Measurements from ENCODE around the gene PDIA5. TPM values are rescaled to one million over a fixed set of nuclear protein-coding genes. Genes with fewer than 3 reads are reported as not detected.

The PDIA5 gene
- total RNA-seq, 1 experiment from 2014 or later: 24.3 TPM

- no peak for DNase-seq
- Histone ChIP-seq H3K9me3 (no peaks in the 10 kb centered on the region), H3K4me3 (no peak overlapping the region), H3K27me3 (no peaks in the 10 kb centered on the region), H3K36me3 (no peaks in the 10 kb centered on the region)
These were observed 119.9 kb downstream of the PDIA5 start for GRCh38 chr3:123186695-123187094.

GRCh38 chr3:123188058-123188457 lies 121.2 kb downstream of the PDIA5 start:
- Histone ChIP-seq H3K9me3 (no peaks in the 10 kb centered on the region), H3K36me3 (no peaks in the 10 kb centered on the region), H3K4me3 (no peak overlapping the region), H3K27me3 (no peaks in the 10 kb centered on the region)
- DNase-seq: no peak

- Histone ChIP-seq H3K36me3 (no peaks in the 10 kb centered on the region), H3K9me3 (peaks cover 4% of the 10 kb centered on the region; the same call in 1 of the 2 replicates), H3K27me3 (no peaks in the 10 kb centered on the region), H3K4me3 (no peak overlapping the region)
- DNase-seq: no peak
These were observed 126.8 kb downstream of the PDIA5 start for GRCh38 chr3:123193448-123194101.

- DNase-seq: no peak
These were observed 127.7 kb downstream of the PDIA5 start for GRCh38 chr3:123194552-123194951.

GRCh38 chr3:123198372-123198771 lies 131.5 kb downstream of the PDIA5 start:
- peaks cover 8% of the 10 kb centered on the region for H3K9me3 ChIP-seq
- DNase-seq: no peak
- H3K27me3 ChIP-seq: no peaks in the 10 kb centered on the region
- no peak overlapping the region for H3K4me3 ChIP-seq
- peaks cover 3% of the 10 kb centered on the region; the same call in 1 of the 2 replicates for H3K36me3 ChIP-seq

More at GRCh38 chr3:123194552-123194951, 127.7 kb downstream of the PDIA5 start:
- Histone ChIP-seq H3K4me3 (no peak overlapping the region), H3K9me3 (peaks cover 8% of the 10 kb centered on the region), H3K27me3 (no peaks in the 10 kb centered on the region), H3K36me3 (no peaks in the 10 kb centered on the region)

- DNase-seq: no peak
- Histone ChIP-seq H3K27me3 (no peaks in the 10 kb centered on the region), H3K4me3 (peak overlapping the region; percentile 98), H3K9me3 (peaks cover 8% of the 10 kb centered on the region), H3K36me3 (peaks cover 3% of the 10 kb centered on the region; the same call in 1 of the 2 replicates)
These were observed 134.4 kb downstream of the PDIA5 start for GRCh38 chr3:123201223-123201556.

- peak; percentile 95 for DNase-seq
- Histone ChIP-seq H3K36me3 (peaks cover 3% of the 10 kb centered on the region; the same call in 1 of the 2 replicates), H3K4me3 (peak within 1 kb of the TSS; percentile 98), H3K9me3 (peaks cover 8% of the 10 kb centered on the region), H3K27me3 (no peaks in the 10 kb centered on the region)
These were observed 135.0 kb downstream of the PDIA5 start, which contains the start of gene SEC22A for GRCh38 chr3:123201557-123202427. Gene SEC22A, plus strand, starts transcription at chr3:123201943. Its CDS starts 7,275 bp downstream, at chr3:123209218.

GRCh38 chr3:123202451-123202850 lies 135.6 kb downstream of the PDIA5 start:
- DNase-seq: peak; percentile 10

More at GRCh38 chr3:123202451-123202850, 135.6 kb downstream of the PDIA5 start:
- H3K4me3 ChIP-seq: peak overlapping the region; percentile 98
- H3K27me3 ChIP-seq: no peaks in the 10 kb centered on the region
- peaks cover 3% of the 10 kb centered on the region; the same call in 1 of the 2 replicates for H3K36me3 ChIP-seq
- peaks cover 4% of the 10 kb centered on the region; the same call in 1 of the 2 replicates for H3K9me3 ChIP-seq

Other genes with a start within 250 kb of the PDIA5 start
- not detected in 2 replicates for gene SEMA5B, start 39.3 kb upstream of the PDIA5 start, total RNA-seq (2014; rRNA removed; shearing (Covaris generic); ENCODE audit: low replicate concordance)
- gene SEC22A, start 134.9 kb downstream of the PDIA5 start, total RNA-seq (2014; rRNA removed; shearing (Covaris generic); ENCODE audit: low replicate concordance): 36.0 and 46.9 TPM in 2 replicates

Data from MG63 (cell line).